ENCODE measurements around the gene NRXN2.
"Not testable (repeated sequence)": the region's sequence is repeated elsewhere in the genome, so short reads cannot be mapped to it uniquely, and the experiment has no call there.

Gene NRXN2

DNA sequence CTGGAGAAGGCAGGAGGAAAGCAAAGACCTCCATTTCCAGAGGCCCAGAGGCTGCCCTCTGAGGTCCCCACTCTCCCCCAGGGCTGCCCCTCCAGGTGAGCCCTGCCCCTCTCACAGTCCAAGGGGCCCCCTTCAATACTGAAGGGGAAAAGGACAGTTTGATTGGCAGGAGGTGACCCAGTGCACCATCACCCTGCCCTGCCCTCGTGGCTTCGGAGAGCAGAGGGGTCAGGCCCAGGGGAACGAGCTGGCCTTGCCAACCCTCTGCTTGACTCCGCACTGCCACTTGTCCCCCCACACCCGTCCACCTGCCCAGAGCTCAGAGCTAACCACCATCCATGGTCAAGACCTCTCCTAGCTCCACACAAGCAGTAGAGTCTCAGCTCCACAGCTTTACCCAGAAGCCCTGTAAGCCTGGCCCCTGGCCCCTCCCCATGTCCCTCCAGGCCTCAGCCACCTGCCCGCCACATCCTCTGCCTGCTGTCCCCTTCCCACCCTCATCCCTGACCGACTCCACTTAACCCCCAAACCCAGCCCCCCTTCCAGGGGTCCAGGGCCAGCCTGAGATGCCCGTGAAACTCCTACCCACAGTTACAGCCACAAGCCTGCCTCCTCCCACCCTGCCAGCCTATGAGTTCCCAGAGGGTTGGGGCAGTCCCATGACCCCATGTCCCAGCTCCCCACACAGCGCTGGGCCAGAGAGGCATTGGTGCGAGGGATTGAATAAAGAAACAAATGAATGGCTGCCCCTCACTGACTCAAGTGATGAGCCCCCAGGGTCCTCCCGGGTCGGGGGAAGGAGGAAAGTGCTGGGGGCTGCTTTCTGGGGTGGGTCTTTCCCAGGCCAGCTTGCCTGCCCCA lies 121.2 kb downstream of the NRXN2 start:
- Histone ChIP-seq H3K4me3 (no peak overlapping the region), H3K9me3 (ENCODE audit: low read depth, low read length) (no peaks in the 10 kb centered on the region), H3K36me3 (ENCODE audit: insufficient read depth, low read length) (no peaks in the 10 kb centered on the region), H3K27ac (no peak overlapping the region), H3K9ac (ENCODE audit: insufficient read length) (no peak overlapping the region)
- no peak for DNase-seq (ENCODE audit: low read depth, low spot score)
- no peak for TF ChIP-seq EZH2 (IDR thresholded peaks at IDR 0.05)
- TF ChIP-seq POLR2AphosphoS5 (IDR thresholded peaks at IDR 0.05; ENCODE audit: borderline replicate concordance, low read depth, low read length): no peak
- TF ChIP-seq FOXP2 (optimal IDR thresholded peaks at IDR 0.05; ENCODE audit: control extremely low read depth, extremely low read length, insufficient read depth): no peak

DNA sequence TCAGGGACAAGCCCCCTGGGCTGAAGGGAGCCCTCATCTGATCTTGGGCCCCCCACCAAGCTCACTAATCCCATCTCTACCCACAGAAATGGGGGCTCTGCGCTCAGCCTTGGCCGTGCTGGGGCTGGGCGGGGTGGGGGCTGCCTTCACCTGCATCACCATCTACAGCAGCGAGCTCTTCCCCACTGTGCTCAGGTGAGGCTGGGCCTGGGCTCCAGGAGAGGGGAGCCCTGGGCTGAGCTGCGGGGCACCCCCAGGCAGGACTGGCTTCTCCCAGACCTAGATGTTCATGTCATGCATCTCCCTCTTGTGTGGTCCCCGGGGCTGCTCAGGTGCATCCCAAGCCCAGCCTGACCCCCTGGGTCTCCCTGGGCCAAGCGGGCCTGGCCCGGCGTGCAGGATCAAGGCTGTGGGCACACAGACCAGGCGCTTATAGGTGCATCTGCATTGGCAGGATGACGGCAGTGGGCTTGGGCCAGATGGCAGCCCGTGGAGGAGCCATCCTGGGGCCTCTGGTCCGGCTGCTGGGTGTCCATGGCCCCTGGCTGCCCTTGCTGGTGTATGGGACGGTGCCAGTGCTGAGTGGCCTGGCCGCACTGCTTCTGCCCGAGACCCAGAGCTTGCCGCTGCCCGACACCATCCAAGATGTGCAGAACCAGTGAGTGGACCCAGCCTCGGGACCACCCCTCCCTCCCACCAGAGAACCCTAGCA lies 122.6 kb downstream of the NRXN2 start:
- no peak for DNase-seq (ENCODE audit: low read depth, low spot score)
- TF ChIP-seq POLR2AphosphoS5 (IDR thresholded peaks at IDR 0.05; ENCODE audit: borderline replicate concordance, low read depth, low read length): no peak
- no peak for TF ChIP-seq EZH2 (IDR thresholded peaks at IDR 0.05)
- TF ChIP-seq FOXP2 (optimal IDR thresholded peaks at IDR 0.05; ENCODE audit: control extremely low read depth, extremely low read length, insufficient read depth): no peak
- Histone ChIP-seq H3K36me3 (ENCODE audit: insufficient read depth, low read length) (no peaks in the 10 kb centered on the region), H3K9me3 (ENCODE audit: low read depth, low read length) (no peaks in the 10 kb centered on the region), H3K27ac (no peak overlapping the region), H3K4me3 (no peak overlapping the region), H3K9ac (ENCODE audit: insufficient read length) (no peak overlapping the region)

DNA sequence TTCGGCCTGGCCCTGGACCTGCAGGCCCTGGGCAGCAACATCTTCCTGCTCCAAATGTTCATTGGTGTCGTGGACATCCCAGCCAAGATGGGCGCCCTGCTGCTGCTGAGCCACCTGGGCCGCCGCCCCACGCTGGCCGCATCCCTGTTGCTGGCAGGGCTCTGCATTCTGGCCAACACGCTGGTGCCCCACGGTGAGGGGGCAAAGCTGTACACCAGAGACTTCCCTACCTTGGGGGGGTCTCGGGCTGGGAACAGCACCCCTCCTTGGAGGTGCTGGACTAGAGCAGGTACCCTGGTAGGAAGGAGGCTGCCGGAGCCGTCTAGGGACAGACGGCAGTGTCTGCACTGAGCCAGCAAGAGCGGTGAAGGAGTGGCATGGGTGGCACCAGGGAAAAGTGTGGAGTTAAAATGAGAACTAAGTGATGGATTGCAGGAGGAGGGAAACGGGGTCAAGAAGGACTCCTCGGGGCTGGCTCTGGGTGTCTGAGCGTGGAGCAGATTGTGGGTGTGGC lies 123.2 kb downstream of the NRXN2 start:
- Histone ChIP-seq H3K36me3 (ENCODE audit: insufficient read depth, low read length) (no peaks in the 10 kb centered on the region), H3K9ac (ENCODE audit: insufficient read length) (no peak overlapping the region), H3K4me3 (no peak overlapping the region), H3K27ac (no peak overlapping the region), H3K9me3 (ENCODE audit: low read depth, low read length) (no peaks in the 10 kb centered on the region)
- TF ChIP-seq FOXP2 (optimal IDR thresholded peaks at IDR 0.05; ENCODE audit: control extremely low read depth, extremely low read length, insufficient read depth): no peak
- TF ChIP-seq POLR2AphosphoS5 (IDR thresholded peaks at IDR 0.05; ENCODE audit: borderline replicate concordance, low read depth, low read length): no peak
- no peak for DNase-seq (ENCODE audit: low read depth, low spot score)

DNA sequence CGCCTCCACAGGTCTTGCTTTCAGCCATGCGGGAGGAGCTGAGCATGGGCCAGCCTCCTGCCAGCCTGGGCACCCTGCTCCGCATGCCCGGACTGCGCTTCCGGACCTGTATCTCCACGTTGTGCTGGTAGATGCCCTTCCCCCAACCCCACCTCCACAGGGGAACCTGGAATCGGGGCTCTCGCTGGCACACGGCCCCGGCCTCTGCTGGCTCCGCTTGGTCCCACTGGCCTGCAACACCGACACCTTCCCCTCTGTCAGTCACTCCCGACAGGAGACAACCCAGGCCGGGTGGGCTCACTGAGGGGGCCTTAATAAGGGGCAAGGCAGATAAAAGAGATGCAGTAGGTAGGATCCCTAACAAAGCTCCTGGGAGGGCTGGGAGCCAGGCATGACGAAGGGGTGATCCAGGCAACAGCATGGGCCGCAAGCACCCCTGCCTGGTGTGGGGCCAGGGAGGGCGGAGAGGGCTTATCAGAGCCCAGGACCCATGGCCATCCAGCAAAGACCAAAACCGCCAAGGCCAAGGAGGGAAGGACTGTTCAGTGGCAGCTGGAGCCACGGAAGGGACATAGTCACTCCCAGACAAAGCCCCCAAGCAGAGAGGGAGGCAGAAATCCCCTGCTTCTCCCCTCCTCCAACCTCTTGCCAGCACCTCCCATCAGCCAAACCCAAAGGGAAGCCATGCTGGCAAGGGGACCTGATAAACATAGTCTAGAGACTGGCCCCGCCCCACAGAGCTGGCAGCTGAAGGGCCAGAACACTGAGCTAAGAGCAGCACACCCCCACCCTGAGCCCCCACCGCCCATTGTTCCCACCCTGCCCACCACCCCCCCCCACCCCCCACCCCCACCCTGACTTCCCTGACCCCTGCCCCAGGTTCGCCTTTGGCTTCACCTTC lies 124.0 kb downstream of the NRXN2 start:
- H3K9ac ChIP-seq (ENCODE audit: insufficient read length): no peak overlapping the region
- H3K27ac ChIP-seq: no peak overlapping the region
- no peak for DNase-seq (ENCODE audit: low read depth, low spot score)
- H3K36me3 ChIP-seq (ENCODE audit: insufficient read depth, low read length): no peaks in the 10 kb centered on the region
- TF ChIP-seq EZH2 (IDR thresholded peaks at IDR 0.05): no peak
- TF ChIP-seq FOXP2 (optimal IDR thresholded peaks at IDR 0.05; ENCODE audit: control extremely low read depth, extremely low read length, insufficient read depth): no peak
- TF ChIP-seq POLR2AphosphoS5 (IDR thresholded peaks at IDR 0.05; ENCODE audit: borderline replicate concordance, low read depth, low read length): no peak
- H3K4me3 ChIP-seq: no peak overlapping the region
- H3K9me3 ChIP-seq (ENCODE audit: low read depth, low read length): no peaks in the 10 kb centered on the region

DNA sequence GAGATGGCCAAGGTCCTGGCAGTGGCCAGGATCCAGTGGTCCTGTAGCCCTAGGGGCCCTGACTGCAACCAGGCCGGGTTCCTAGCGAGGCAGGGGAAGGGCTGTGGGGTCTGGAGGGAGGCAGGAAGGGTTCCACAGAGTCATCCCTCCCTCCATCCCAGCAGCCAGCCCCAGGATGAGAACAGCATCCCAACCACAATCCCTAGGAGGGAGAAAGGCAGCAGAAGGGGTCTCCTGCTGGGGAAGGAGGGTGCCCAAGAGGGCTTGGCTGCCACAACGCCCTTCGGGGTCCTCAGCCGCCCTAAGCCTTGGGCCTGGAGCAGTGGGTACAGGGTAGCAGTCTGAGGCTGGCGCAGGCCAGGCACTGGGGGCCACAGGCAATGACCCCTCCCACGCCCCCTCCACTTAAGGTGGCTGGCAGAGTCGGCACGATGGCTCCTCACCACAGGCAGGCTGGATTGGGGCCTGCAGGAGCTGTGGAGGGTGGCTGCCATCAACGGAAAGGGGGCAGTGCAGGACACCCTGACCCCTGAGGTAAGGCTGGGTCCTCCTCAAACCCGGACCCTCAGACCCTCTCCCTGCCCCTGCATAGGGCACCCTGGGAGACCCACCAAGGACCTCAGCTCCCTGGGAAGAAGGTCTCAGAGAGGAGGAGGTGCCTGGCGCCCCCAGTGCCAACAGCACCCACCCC lies 124.7 kb downstream of the NRXN2 start:
- no peak for DNase-seq (ENCODE audit: low read depth, low spot score)
- no peak overlapping the region for H3K9ac ChIP-seq (ENCODE audit: insufficient read length)
- TF ChIP-seq FOXP2 (optimal IDR thresholded peaks at IDR 0.05; ENCODE audit: control extremely low read depth, extremely low read length, insufficient read depth) (no peak), EZH2 (IDR thresholded peaks at IDR 0.05) (no peak), POLR2AphosphoS5 (IDR thresholded peaks at IDR 0.05; ENCODE audit: borderline replicate concordance, low read depth, low read length) (no peak)
- no peak overlapping the region for H3K27ac ChIP-seq
- H3K36me3 ChIP-seq (ENCODE audit: insufficient read depth, low read length): no peaks in the 10 kb centered on the region
- H3K9me3 ChIP-seq (ENCODE audit: low read depth, low read length): no peaks in the 10 kb centered on the region
- H3K4me3 ChIP-seq: no peak overlapping the region

DNA sequence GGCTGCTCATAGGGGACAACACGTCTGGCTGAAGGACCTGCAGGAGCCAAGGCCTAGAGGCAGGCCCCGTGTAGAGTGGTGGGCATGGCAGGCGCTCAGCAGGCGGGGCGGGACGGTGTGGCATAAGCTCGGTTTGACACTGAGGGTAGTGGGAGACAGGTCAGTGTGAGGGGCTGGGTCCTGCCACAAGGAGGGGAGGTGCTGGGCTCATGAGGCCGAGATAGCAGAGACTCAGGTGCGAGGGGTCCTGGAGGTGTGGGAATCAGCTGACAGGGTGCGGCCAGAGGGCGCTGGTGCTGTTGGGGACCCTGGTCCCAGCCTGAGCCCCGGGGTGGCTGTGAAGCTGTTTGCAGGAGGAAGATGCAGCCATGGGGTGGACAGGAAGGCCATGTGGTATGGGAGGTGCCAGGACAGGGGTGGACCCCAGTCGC lies 125.3 kb downstream of the NRXN2 start:
- H3K27ac ChIP-seq: no peak overlapping the region
- no peak overlapping the region for H3K9ac ChIP-seq (ENCODE audit: insufficient read length)
- DNase-seq (ENCODE audit: low read depth, low spot score): no peak
- no peaks in the 10 kb centered on the region for H3K36me3 ChIP-seq (ENCODE audit: insufficient read depth, low read length)
- H3K4me3 ChIP-seq: no peak overlapping the region
- TF ChIP-seq POLR2AphosphoS5 (IDR thresholded peaks at IDR 0.05; ENCODE audit: borderline replicate concordance, low read depth, low read length) (no peak), EZH2 (IDR thresholded peaks at IDR 0.05) (no peak), FOXP2 (optimal IDR thresholded peaks at IDR 0.05; ENCODE audit: control extremely low read depth, extremely low read length, insufficient read depth) (no peak)
- no peaks in the 10 kb centered on the region for H3K9me3 ChIP-seq (ENCODE audit: low read depth, low read length)

DNA sequence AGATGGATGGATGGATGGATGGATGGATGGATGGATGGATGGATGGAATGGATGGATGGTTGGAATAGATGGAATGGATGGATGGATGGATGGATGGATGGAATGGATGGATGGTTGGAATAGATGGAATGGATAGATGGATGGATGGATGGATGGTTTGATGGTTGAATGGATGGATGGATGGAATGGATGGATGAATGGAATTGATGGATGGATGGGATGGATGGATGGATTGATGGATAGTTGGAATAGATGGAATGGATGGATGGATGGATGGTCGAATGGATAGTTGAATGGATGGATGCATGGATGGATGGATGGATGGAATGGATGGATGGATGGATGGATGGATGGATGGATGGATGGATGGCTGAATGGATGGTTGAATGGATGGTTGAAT lies 127.1 kb downstream of the NRXN2 start:
- H3K9ac ChIP-seq (ENCODE audit: insufficient read length); H3K36me3 ChIP-seq (ENCODE audit: insufficient read depth, low read length); DNase-seq (ENCODE audit: low read depth, low spot score); H3K9me3 ChIP-seq (ENCODE audit: low read depth, low read length); H3K4me3 ChIP-seq; H3K27ac ChIP-seq: not testable (repeated sequence)
